Activated CD8-positive, alpha-beta T cell treated with anti-CD3 and anti-CD28 coated beads for 36 hours (primary cell): ENCODE data around the gene SCP2D1. TPM values are rescaled to one million over a fixed set of nuclear protein-coding genes. Genes with fewer than 3 reads are reported as not detected.

Source experiments
- ATAC-seq: fragments of 200-7000 bp; cut with Tn5 transposase; one replicate; pipeline ENCODE4 v1.10.0; 2021; ENCODE audit warnings: mild to moderate bottlenecking, moderate library complexity
- CTCF ChIA-PET: fragments of 350-600 bp; sonication (Branson Sonifier 250); formaldehyde crosslinking; loops from one replicate; lab custom pipeline; 2021; ENCODE audit warnings: antibody characterized with exemption; lab: Charles Lee
- POLR2A ChIA-PET: fragments of 350-600 bp; sonication (Branson Sonifier 250); formaldehyde crosslinking; loops from one replicate; lab custom pipeline; 2021; ENCODE audit warnings: antibody characterized with exemption; lab: Charles Lee
- DNase-seq: peaks from one replicate; pipeline ENCODE4 v3.0.0-alpha.2; 2020
- H3K27ac Mint-ChIP-seq: one replicate; pipeline ENCODE4 v1.8.0; 2021; ENCODE audit warnings: mild to moderate bottlenecking, mixed read lengths
- H3K27me3 Mint-ChIP-seq: one replicate; pipeline ENCODE4 v1.8.0; 2021; ENCODE audit warnings: mixed read lengths
- H3K36me3 Mint-ChIP-seq: one replicate; pipeline ENCODE4 v1.8.0; 2021; ENCODE audit warnings: low read depth, mixed read lengths
- H3K4me1 Mint-ChIP-seq: one replicate; pipeline ENCODE4 v1.8.0; 2021; ENCODE audit warnings: low read depth, mixed read lengths
- H3K4me3 Mint-ChIP-seq: one replicate; pipeline ENCODE4 v1.8.0; 2021; ENCODE audit warnings: mild to moderate bottlenecking, moderate library complexity, mixed read lengths
- H3K9me3 Mint-ChIP-seq: one replicate; pipeline ENCODE4 v1.8.0; 2021; ENCODE audit warnings: mixed read lengths
- intact Hi-C: fragments of 100-400 bp; cut with micrococcal nuclease; formaldehyde crosslinking; loops from one replicate; pipeline ENCODE4 v1.10.0; 2022
- total RNA-seq, 2 experiments: library from RNA; stranded (reverse); gene quantifications; one replicate each; pipeline ENCODE4 v1.2.3, GENCODE V29; 2021
- TF ChIP-seq, protein P1 (sequence below): fragments of 200-600 bp; IDR thresholded peaks from one replicate; pipeline ENCODE4 v1.8.0; 2022; ENCODE audit warnings: antibody characterized with exemption, mild to moderate bottlenecking

SCP2D1 gene
- total RNA-seq, 2 experiments from 2014 or later, result not detected

DNA sequence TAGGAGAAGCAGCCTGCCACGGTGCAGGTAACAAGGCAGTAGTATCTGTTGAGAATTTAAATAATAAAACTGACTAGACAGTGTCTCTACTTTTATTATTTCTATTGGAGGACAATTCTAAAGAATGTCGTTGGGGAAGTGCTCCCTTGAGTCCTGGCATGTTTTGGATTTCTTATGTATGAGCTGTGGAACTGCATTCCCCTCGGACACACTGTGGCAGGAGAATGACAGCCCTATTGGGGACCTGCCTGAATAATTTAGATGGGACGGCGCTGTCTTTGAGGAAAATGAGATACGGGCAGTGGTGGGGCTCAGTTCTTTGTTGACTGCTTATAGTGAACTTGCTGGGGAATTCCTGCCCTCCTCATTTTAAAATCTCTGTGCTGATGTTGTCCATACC is 2.4 kb upstream of the SCP2D1 start:
- Mint-ChIP-seq H3K27me3 (peaks cover 2% of the 10 kb centered on the region), H3K4me1 (peaks cover 5% of the 10 kb centered on the region), H3K36me3 (no peaks in the 10 kb centered on the region), H3K9me3 (peaks cover 2% of the 10 kb centered on the region), H3K27ac (no peak overlapping the region), H3K4me3 (no peak overlapping the region)
- TF ChIP-seq, protein P1, sequence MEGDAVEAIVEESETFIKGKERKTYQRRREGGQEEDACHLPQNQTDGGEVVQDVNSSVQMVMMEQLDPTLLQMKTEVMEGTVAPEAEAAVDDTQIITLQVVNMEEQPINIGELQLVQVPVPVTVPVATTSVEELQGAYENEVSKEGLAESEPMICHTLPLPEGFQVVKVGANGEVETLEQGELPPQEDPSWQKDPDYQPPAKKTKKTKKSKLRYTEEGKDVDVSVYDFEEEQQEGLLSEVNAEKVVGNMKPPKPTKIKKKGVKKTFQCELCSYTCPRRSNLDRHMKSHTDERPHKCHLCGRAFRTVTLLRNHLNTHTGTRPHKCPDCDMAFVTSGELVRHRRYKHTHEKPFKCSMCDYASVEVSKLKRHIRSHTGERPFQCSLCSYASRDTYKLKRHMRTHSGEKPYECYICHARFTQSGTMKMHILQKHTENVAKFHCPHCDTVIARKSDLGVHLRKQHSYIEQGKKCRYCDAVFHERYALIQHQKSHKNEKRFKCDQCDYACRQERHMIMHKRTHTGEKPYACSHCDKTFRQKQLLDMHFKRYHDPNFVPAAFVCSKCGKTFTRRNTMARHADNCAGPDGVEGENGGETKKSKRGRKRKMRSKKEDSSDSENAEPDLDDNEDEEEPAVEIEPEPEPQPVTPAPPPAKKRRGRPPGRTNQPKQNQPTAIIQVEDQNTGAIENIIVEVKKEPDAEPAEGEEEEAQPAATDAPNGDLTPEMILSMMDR, result no peak
- POLR2A ChIA-PET, result no interaction called here
- CTCF ChIA-PET, result no interaction called here
- ATAC-seq (no peak), DNase-seq (no peak)
- intact Hi-C loops, result no loop called here

DNA sequence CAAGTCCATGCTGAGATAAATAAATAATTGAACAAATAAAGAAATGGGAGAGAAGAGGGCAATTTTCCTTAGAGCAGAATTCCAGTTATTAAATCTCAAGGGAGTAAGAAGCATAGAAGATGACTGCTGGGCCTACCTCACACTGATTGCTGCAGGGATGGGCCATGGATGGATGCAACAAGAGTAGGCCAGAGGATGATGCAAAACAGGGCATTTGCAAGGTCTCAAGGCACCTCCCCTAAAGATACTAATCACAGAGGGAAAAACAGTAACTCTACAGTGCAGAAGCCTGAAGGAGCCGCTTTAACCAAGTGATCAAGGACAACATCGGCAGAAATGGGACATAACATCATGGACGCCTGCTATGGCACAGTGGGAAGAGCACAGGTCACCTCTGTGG is 1.7 kb upstream of the SCP2D1 start:
- no peak overlapping the region for H3K4me3 Mint-ChIP-seq
- no peak for ATAC-seq
- intact Hi-C loops, result no loop called here
- H3K9me3 Mint-ChIP-seq, result no peaks in the 10 kb centered on the region
- no peak for DNase-seq
- ChIA-PET POLR2A (no interaction called here), CTCF (no interaction called here)
- TF ChIP-seq, protein P1, result no peak
- peaks cover 2% of the 10 kb centered on the region for H3K27me3 Mint-ChIP-seq
- H3K27ac Mint-ChIP-seq, result no peak overlapping the region
- no peaks in the 10 kb centered on the region for H3K4me1 Mint-ChIP-seq
- no peaks in the 10 kb centered on the region for H3K36me3 Mint-ChIP-seq

DNA sequence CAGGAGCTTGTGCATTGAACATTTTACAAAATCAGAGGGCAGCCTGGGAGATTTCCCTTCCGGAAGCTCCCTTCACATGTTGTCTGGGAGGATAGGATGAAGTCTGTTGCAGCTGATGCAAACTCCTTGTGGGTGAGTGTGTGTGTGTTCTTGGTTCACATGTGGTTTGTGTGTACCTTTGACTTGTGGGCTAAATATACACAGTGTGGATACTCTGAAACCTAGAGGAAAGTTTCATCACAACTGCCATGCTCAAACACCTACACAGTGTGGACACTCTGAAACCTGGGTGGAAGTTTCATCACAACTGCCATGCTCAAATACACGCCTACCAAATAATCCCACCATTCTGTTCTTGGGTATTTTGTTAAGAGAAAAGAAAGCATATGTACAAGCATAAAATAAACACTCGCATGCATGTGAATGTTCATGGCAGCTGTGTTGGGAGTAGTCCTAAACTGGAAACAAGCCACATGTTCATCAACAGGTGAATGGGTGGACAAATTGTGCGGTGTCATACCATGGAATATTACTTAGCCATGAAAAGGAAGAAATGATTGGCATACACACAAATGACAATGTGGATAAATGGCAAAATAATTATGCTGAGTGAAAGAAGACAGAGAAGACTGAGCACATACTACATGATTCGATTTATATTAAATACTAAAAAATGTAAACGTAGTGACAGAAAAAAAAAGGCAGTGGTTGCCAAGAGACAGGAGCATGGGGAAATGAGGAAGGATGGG is 1.8 kb downstream of the SCP2D1 start:
- POLR2A ChIA-PET, result no interaction called here
- intact Hi-C loops, result no loop called here
- H3K9me3 Mint-ChIP-seq, result no peaks in the 10 kb centered on the region
- no peak overlapping the region for H3K27ac Mint-ChIP-seq
- DNase-seq (no peak), ATAC-seq (no peak)
- H3K36me3 Mint-ChIP-seq, result no peaks in the 10 kb centered on the region
- peaks cover 2% of the 10 kb centered on the region for H3K27me3 Mint-ChIP-seq
- TF ChIP-seq, protein P1, result no peak
- H3K4me1 Mint-ChIP-seq, result no peaks in the 10 kb centered on the region
- no peak overlapping the region for H3K4me3 Mint-ChIP-seq
- CTCF ChIA-PET, result no interaction called here

DNA sequence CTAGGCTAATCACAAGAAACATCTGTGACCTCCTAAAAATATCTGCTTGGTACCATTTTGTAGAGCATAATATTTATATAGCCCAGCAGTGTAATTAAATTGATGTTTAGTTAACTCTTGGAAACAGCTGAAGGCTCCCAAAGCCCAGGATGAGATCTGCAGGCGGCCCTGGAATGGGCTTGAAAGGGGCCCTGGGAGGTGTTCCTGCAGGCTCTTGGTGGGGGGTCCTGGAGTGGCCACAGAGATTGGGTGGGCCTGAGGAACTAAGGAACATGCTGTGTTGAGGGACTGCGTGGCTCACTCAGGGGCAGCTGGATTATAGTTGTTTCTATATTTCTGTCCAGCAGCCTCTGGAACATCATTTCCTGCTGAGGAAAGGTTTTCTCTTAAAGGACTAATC is 9.2 kb downstream of the SCP2D1 start:
- ChIA-PET POLR2A (no interaction called here), CTCF (interaction anchor here (1.4 kb wide), 1 partner anchor 115 kb away, joined by 3 read pairs; no protein-coding TSS in a partner anchor)
- H3K36me3 Mint-ChIP-seq, result no peaks in the 10 kb centered on the region
- H3K27me3 Mint-ChIP-seq, result no peaks in the 10 kb centered on the region
- TF ChIP-seq, protein P1, result no peak
- no peak overlapping the region for H3K4me3 Mint-ChIP-seq
- no peak for ATAC-seq
- H3K27ac Mint-ChIP-seq, result no peak overlapping the region
- DNase-seq, result no peak
- no peaks in the 10 kb centered on the region for H3K4me1 Mint-ChIP-seq
- intact Hi-C loops, result no loop called here
- no peaks in the 10 kb centered on the region for H3K9me3 Mint-ChIP-seq

DNA sequence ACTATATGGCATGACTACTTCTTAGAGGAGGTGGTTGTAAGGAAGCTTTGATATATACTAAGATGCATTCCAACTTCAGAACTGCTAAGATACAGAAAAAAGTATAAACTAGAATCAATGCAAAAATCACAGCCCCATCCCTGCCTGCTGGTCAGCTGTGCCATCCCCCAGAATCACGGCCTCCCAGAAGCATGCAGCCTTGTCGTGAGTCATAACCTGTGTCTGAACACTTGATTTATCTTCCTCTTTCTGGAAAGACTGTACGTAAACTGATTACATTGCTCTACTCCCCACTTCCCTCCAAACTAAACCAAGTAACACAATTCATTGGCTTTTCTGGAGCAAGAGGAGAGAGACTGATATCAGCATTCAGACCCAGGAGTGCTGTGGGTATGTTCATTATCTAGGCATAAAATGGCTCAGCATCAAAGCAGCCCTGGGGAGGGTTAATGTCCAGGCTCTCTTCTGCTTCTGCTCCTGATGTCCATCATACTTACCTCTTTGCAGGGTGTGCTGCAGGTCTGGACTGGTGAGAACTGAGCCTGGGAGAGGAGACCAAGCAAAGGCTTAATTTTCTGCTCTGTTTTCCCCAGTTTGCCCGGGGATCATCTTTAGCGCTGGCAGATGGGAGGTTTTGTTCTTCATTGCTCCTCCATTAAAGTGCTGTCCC is 18.4 kb downstream of the SCP2D1 start:
- peaks cover 12% of the 10 kb centered on the region for H3K27me3 Mint-ChIP-seq
- ChIA-PET CTCF (no interaction called here), POLR2A (no interaction called here)
- no peaks in the 10 kb centered on the region for H3K4me1 Mint-ChIP-seq
- TF ChIP-seq, protein P1, result no peak
- intact Hi-C loops, result no loop called here
- ATAC-seq, result no peak
- H3K9me3 Mint-ChIP-seq, result no peaks in the 10 kb centered on the region
- no peak for DNase-seq
- no peak overlapping the region for H3K27ac Mint-ChIP-seq
- no peak overlapping the region for H3K4me3 Mint-ChIP-seq
- H3K36me3 Mint-ChIP-seq, result no peaks in the 10 kb centered on the region
